ENCODE data around the gene RAPGEF1.

RAPGEF1 gene

DNA sequence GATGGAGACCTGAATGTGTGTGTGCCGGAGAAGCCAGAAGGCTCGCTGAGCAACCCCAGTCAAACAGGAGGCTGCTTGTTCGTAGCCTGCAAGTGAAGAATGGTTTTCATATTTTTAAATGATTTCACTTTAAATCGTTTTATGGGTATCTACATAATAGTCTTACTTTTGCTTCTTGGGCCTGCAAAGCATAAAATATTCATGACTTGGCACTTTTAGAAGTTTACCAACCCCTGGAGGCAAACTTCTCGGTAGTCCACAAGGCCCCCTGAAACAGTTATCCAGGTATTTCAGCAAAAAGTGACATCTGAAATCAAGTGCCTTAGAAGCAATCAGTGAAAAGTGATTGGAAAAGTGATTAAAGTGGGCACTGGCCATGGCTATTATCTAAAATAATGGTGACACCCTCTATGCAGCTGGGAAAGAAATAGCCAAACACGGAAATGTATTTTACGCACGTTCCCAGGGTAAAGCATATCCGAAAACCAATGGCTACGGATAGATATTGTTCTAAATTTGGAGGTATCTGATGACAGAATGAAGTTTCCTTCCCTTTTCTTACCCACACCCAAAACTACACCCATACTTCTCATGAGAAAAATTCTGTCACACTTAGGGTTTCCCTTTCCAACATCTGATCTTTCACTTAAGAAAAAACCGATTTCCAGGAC is 39.0 kb downstream of the RAPGEF1 start:
- no peak overlapping the region for H3K4me3 ChIP-seq (ENCODE audit: low read depth, low read length)
- TF ChIP-seq, protein P1, sequence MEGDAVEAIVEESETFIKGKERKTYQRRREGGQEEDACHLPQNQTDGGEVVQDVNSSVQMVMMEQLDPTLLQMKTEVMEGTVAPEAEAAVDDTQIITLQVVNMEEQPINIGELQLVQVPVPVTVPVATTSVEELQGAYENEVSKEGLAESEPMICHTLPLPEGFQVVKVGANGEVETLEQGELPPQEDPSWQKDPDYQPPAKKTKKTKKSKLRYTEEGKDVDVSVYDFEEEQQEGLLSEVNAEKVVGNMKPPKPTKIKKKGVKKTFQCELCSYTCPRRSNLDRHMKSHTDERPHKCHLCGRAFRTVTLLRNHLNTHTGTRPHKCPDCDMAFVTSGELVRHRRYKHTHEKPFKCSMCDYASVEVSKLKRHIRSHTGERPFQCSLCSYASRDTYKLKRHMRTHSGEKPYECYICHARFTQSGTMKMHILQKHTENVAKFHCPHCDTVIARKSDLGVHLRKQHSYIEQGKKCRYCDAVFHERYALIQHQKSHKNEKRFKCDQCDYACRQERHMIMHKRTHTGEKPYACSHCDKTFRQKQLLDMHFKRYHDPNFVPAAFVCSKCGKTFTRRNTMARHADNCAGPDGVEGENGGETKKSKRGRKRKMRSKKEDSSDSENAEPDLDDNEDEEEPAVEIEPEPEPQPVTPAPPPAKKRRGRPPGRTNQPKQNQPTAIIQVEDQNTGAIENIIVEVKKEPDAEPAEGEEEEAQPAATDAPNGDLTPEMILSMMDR (IDR thresholded peaks at IDR 0.05; ENCODE audit: insufficient read depth, low read length, missing control alignments), result no peak
- DNase-seq (ENCODE audit: low read depth, low spot score), result no peak
- POLR2A ChIA-PET, result no interaction called here
- CTCF ChIA-PET, result no interaction called here

DNA sequence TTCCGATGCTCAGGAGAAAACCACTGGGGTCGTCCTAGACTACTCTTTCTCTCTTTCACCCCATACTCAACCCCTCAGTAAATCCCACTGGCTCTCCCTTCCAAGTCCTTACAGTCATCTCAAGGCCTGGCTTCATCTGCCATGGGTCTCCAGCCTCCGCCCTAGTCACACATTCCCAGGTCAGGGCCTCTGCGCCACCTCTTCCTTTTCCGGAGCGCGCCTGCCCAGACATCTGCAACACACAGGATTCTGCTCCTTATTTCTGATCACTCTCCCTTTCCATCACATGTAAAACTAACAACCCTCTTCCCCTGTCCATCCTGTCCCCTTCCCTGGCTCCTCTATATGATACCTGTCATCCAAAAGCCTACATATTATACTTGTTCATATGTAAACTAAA is 39.8 kb downstream of the RAPGEF1 start:
- TF ChIP-seq, protein P1 (IDR thresholded peaks at IDR 0.05; ENCODE audit: insufficient read depth, low read length, missing control alignments), result no peak
- CTCF ChIA-PET, result no interaction called here
- no peak overlapping the region for H3K4me3 ChIP-seq (ENCODE audit: low read depth, low read length)
- POLR2A ChIA-PET, result no interaction called here
- no peak for DNase-seq (ENCODE audit: low read depth, low spot score)

DNA sequence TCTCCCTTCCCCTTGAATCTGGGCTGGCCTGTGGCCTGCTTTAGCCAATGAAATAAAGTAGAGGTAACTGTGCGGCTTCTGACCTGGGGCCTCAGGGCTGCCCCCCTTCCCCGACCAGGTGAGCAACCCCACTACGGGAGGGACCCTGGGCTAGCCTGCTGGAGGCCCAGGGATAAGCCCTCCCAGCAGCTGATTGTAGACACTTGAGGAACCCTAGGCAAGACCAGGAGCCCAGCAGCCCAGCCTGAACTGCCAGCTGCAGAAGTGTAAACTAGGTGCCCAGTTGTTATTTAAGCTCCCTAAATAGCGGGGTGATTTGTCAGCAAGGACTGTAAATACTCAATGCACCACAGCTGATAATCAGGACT is 41.3 kb downstream of the RAPGEF1 start:
- ChIA-PET POLR2A (no interaction called here), CTCF (no interaction called here)
- TF ChIP-seq, protein P1 (IDR thresholded peaks at IDR 0.05; ENCODE audit: insufficient read depth, low read length, missing control alignments), result no peak

DNA sequence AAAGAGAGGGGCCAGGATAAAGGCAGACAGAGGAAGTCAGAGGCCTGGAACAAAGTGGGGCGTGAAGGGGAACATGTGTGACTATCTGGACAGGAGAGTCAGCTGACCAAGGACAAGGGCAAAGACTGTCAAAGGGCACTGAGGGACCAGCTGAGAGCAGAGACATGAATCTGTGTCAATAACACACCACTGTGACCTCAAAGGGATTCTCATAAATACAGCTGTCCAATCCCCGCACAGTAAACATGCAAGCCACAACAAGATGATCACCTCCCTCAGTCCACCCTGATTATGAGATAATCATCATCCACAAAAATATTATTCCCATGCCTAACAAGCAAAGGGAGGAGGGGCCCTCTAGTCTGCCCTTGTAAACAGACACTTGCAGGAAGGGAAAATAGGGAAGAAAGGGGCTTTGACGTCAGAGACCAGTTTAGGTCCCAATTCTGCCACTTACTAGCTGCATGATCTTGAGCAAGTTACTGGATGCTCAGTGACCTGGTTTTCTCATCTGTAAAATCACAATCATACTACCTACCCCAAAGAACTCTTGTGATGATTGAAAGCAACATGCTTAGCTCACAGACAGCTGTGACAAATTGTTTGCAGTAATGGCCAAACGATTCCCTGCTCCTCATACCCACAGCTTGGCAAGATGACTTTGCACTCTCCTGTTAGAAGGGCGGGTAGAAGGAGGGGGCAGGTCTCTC is 41.8 kb downstream of the RAPGEF1 start:
- POLR2A ChIA-PET, result no interaction called here
- CTCF ChIA-PET, result interaction anchor here (1.1 to 1.9 kb wide), 2 partner anchors 16 to 19 kb away, joined by 3 to 6 read pairs; no protein-coding TSS in a partner anchor
- DNase-seq (ENCODE audit: low read depth, low spot score), result no peak

More for the DNA sequence above, 41.3 kb downstream of the RAPGEF1 start:
- H3K4me3 ChIP-seq (ENCODE audit: low read depth, low read length), result no peak overlapping the region
- DNase-seq (ENCODE audit: low read depth, low spot score), result no peak

DNA sequence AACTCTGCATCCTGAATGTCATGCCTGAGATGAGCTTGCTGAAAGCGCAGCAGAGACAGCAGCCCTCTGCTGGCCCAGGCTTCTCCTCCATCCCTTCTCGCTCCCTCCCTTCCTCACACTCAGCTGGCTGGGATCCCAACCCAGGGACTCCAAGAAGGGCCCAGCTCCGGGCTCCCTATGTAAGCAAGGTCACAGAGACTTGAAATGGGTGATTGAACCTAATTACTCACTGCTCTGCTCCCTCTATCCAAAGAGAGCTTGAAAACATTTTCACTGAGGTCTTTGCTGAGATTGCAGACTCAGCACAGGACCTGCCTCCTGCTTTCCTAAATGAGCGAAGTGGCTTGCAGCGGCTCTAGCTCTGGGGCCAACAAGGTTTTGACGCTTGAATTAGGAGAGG is 42.8 kb downstream of the RAPGEF1 start:
- POLR2A ChIA-PET, result no interaction called here
- CTCF ChIA-PET, result interaction anchor here (0.6 to 2.1 kb wide), 7 partner anchors 16 to 106 kb away, joined by 3 to 8 read pairs (median 3); partner anchors contain the start of gene RAPGEF1
- TF ChIP-seq, protein P1 (IDR thresholded peaks at IDR 0.05; ENCODE audit: insufficient read depth, low read length, missing control alignments), result peak; percentile 25
- no peak for DNase-seq (ENCODE audit: low read depth, low spot score)
- no peak overlapping the region for H3K4me3 ChIP-seq (ENCODE audit: low read depth, low read length)

More for the DNA sequence above, 41.8 kb downstream of the RAPGEF1 start:
- TF ChIP-seq, protein P1 (IDR thresholded peaks at IDR 0.05; ENCODE audit: insufficient read depth, low read length, missing control alignments), result no peak
- H3K4me3 ChIP-seq (ENCODE audit: low read depth, low read length), result no peak overlapping the region

DNA sequence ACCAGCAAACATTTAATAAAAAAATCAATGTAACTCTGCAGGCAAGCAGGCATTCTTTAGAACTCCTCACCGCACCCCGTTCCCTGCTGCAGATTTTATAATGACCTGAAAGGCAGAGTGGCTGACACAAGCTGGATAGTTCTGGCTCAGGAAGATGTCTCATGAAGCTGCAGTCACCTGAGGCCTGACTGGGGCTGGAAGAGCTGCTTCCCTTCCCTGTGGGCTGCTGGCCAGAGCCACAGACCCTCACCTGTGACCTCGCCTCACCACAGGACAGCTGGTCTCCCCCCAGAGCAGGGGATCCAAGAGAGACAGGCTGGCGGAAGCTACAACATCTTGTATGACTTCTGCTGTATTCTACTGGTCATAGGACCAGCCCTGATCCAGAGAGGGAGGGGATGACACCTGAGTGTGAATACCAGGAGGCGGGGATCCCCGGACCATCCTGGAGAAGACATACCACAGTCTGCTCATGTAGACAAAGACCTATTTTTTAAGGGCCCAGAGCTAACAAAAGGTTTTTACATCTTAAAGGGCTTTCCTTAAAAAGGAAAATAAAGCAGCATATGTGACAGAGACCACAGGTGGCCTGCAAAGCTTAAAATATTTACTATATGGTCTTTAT is 43.9 kb downstream of the RAPGEF1 start:
- no peak for DNase-seq (ENCODE audit: low read depth, low spot score)
- CTCF ChIA-PET, result interaction anchor here (0.8 to 2.1 kb wide), 6 partner anchors 10 to 105 kb away, joined by 3 to 8 read pairs (median 5); no protein-coding TSS in a partner anchor
- TF ChIP-seq, protein P1 (IDR thresholded peaks at IDR 0.05; ENCODE audit: insufficient read depth, low read length, missing control alignments), result no peak
- POLR2A ChIA-PET, result no interaction called here
- H3K4me3 ChIP-seq (ENCODE audit: low read depth, low read length), result no peak overlapping the region
